ENCODE data around the gene GRID2.
"Not testable (repeated sequence)": the region's sequence is repeated elsewhere in the genome, so short reads cannot be mapped to it uniquely, and the experiment has no call there.

Gene GRID2

GRCh38 chr4:93633721-93634120 lies 1330.0 kb downstream of the GRID2 start:
- no peak for DNase-seq

GRCh38 chr4:93635943-93636342 lies 1332.2 kb downstream of the GRID2 start:
- DNase-seq = no peak

- no peak for DNase-seq
Measured at GRCh38 chr4:93645120-93645519, 1341.4 kb downstream of the GRID2 start.

- DNase-seq = no peak
Measured at GRCh38 chr4:93646233-93646930, 1342.6 kb downstream of the GRID2 start.

GRCh38 chr4:93648258-93648657 lies 1344.5 kb downstream of the GRID2 start:
- no peak for DNase-seq

- no peak for DNase-seq
Measured at GRCh38 chr4:93649828-93650227, 1346.1 kb downstream of the GRID2 start.

GRCh38 chr4:93654211-93654610 lies 1350.4 kb downstream of the GRID2 start:
- no peak for DNase-seq

GRCh38 chr4:93657527-93657926 lies 1353.8 kb downstream of the GRID2 start:
- DNase-seq = no peak

GRCh38 chr4:93658443-93658842 lies 1354.7 kb downstream of the GRID2 start:
- no peak for DNase-seq

- no peak for DNase-seq
Measured at GRCh38 chr4:93659629-93660028, 1355.9 kb downstream of the GRID2 start.

GRCh38 chr4:93660036-93660435 lies 1356.3 kb downstream of the GRID2 start:
- no peak for DNase-seq

- DNase-seq = no peak
Measured at GRCh38 chr4:93670434-93670833, 1366.7 kb downstream of the GRID2 start.

GRCh38 chr4:93671093-93671492 lies 1367.3 kb downstream of the GRID2 start:
- no peak for DNase-seq

- not testable (repeated sequence) for DNase-seq
Measured at GRCh38 chr4:93676937-93677336, 1373.2 kb downstream of the GRID2 start.

- DNase-seq = no peak
Measured at GRCh38 chr4:93684571-93684970, 1380.8 kb downstream of the GRID2 start.

- DNase-seq = no peak
Measured at GRCh38 chr4:93687304-93687703, 1383.5 kb downstream of the GRID2 start.

GRCh38 chr4:93688978-93689377 lies 1385.2 kb downstream of the GRID2 start:
- no peak for DNase-seq

GRCh38 chr4:93693141-93693540 lies 1389.4 kb downstream of the GRID2 start:
- no peak for DNase-seq

- no peak for DNase-seq
Measured at GRCh38 chr4:93698686-93699085, 1394.9 kb downstream of the GRID2 start.

GRCh38 chr4:93700571-93700970 lies 1396.8 kb downstream of the GRID2 start:
- no peak for DNase-seq

GRCh38 chr4:93710101-93710846 lies 1406.5 kb downstream of the GRID2 start:
- DNase-seq = no peak

- DNase-seq = no peak
Measured at GRCh38 chr4:93710847-93711430, 1407.2 kb downstream of the GRID2 start.

GRCh38 chr4:93718233-93718632 lies 1414.5 kb downstream of the GRID2 start:
- no peak for DNase-seq

GRCh38 chr4:93719552-93719951 lies 1415.8 kb downstream of the GRID2 start:
- no peak for DNase-seq
